ENCODE results near the gene KCNT1. TPM values are rescaled to one million over a fixed set of nuclear protein-coding genes. Genes with fewer than 3 reads are reported as not detected.

The KCNT1 gene
- total RNA-seq, 2 donors from 2014 or later = 0.48 TPM; not detected in 1

DNA sequence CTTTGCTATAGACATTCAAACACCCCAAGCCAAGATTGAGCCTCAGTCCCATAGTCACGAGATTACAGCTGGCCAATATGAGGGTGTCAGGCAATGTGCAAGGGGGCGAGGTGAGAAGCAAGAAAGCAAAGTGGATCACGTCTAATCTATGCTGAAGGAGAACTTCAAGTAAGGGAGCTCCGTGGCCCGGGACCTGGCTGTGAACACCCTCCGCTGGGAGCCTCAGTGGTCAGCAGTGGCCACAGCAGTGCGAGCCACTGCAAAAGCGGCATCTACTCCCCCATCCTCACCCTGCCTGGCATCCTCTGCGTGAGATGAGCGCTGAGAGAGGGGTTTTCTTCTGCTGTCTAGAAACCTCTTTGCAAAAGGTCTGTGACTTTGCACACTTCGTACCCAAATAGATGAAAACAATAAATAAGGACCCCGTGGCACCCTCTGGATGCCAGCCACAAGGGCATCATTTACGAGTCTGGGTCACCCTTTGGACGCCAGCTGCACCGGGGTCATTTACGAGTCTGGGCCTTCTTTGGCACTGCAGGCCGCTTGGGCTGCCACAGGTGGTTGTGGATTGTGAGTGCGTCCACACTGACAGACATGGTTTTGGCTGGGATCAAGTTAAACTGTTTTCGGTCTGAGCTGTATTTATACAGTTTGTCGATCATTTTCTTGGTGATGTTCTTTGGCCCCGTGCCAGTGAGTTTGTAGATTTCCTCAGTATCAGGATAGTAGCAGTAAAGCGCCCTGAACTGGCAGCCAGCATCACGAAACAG, 109.0 kb downstream of the KCNT1 start:
- Histone ChIP-seq H3K27me3 (no peaks in the 10 kb centered on the region), H3K4me3 (no peak overlapping the region), H3K36me3 (peaks cover 39% of the 10 kb centered on the region), H3K27ac (no peak overlapping the region), H3K9me3 (no peaks in the 10 kb centered on the region), H3K4me1 (no peaks in the 10 kb centered on the region)
- TF ChIP-seq CTCF (IDR thresholded peaks at IDR 0.05) = no peak
- DNase-seq (ENCODE audit: low spot score) = no peak

DNA sequence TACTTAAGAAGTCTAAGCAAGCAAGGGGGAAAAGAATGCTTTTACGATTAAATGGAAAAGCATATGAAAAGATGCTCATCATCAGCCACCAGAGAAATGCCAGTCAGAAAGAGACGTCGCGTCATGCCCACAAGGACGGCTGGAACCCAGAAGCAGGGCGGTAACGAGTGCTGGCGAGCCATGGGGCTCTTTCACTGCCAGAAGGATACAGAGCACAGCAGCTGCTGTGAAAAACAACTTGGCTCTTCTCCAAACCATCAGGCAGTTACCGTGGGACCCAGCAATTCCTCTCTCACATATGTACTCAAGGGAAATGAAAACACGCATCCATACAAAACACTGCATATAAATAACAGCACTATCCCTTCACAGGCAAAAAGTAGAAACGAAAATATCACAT, 109.8 kb downstream of the KCNT1 start:
- no peak overlapping the region for H3K27ac ChIP-seq

DNA sequence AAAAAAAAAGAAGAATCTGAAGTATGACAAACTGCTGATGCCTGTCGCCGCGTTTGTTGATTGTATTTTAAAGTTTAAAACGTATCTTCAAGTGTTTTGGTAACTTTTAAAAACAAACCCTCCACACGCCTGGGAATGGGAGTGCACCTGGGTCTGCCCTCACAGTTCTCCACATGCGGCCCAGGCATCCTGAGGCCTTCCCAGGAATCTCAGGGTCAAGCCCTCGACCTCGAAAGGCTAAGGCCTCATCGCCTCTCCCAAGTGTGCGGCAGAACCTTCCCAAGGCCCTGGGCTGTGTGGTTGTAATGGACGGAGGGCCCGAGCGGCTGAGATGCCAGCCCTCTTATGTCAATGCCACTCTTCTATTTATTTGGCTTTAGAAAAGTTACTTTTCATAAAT, 111.0 kb downstream of the KCNT1 start:
- no peak for DNase-seq (ENCODE audit: low spot score)
- Histone ChIP-seq H3K36me3 (peaks cover 58% of the 10 kb centered on the region), H3K9me3 (no peaks in the 10 kb centered on the region)

More for the DNA sequence above, 109.8 kb downstream of the KCNT1 start:
- Histone ChIP-seq H3K4me3 (no peak overlapping the region), H3K9me3 (no peaks in the 10 kb centered on the region), H3K27me3 (no peaks in the 10 kb centered on the region), H3K36me3 (peaks cover 47% of the 10 kb centered on the region), H3K4me1 (no peaks in the 10 kb centered on the region)
- no peak for DNase-seq (ENCODE audit: low spot score)
- TF ChIP-seq CTCF (IDR thresholded peaks at IDR 0.05) = no peak

DNA sequence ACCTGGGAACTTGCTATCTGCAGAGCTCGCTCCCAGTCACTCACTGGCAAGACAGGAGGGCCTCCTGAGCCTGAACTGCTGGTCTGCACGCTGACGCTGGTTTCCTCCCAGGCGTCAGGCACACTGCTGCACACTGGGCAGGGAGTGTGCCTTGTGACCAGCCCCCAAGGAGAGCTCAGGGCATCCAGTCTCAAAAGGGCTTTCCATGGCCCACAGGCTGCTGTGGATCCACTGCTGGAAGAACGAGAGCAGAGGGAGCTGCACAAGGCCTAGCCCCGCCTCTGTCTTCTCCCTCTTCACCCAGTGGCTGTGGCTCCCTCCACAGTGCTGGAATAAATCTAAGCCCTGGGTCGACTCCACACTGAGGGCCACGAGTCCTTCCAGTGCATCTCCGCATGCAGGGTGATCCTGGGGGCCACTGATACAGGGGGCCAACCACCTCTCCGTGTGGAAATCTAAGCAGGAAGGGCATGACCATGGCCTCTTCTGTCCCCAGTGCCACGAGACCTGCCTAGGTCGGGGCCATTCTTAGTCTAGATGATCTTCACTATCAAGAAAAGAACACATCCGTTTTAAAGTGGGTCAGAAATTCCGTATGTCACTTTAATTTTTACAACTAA, 111.8 kb downstream of the KCNT1 start:
- Histone ChIP-seq H3K9me3 (no peaks in the 10 kb centered on the region), H3K4me1 (no peaks in the 10 kb centered on the region), H3K36me3 (peaks cover 67% of the 10 kb centered on the region), H3K27me3 (no peaks in the 10 kb centered on the region), H3K27ac (no peak overlapping the region), H3K4me3 (no peak overlapping the region)
- TF ChIP-seq CTCF (IDR thresholded peaks at IDR 0.05) = no peak
- DNase-seq (ENCODE audit: low spot score) = no peak

More for the DNA sequence above, 111.0 kb downstream of the KCNT1 start:
- Histone ChIP-seq H3K27ac (no peak overlapping the region), H3K4me3 (no peak overlapping the region), H3K27me3 (no peaks in the 10 kb centered on the region), H3K4me1 (no peaks in the 10 kb centered on the region)
- TF ChIP-seq CTCF (IDR thresholded peaks at IDR 0.05) = no peak

- Histone ChIP-seq H3K27me3 (no peaks in the 10 kb centered on the region), H3K27ac (no peak overlapping the region), H3K4me1 (no peaks in the 10 kb centered on the region), H3K9me3 (no peaks in the 10 kb centered on the region), H3K36me3 (peaks cover 74% of the 10 kb centered on the region), H3K4me3 (no peak overlapping the region)
- TF ChIP-seq CTCF (IDR thresholded peaks at IDR 0.05) = no peak
- no peak for DNase-seq (ENCODE audit: low spot score)
These were observed 112.6 kb downstream of the KCNT1 start for GRCh38 chr9:135814421-135815095.
